ENCODE measurements around the gene TNFAIP6.
A peak's percentile ranks its signal among the peaks of the same experiment; 100 is the strongest.
"Not testable (repeated sequence)": the region's sequence is repeated elsewhere in the genome, so short reads cannot be mapped to it uniquely, and the experiment has no call there.

Gene TNFAIP6

GRCh38 chr2:151338115-151338514, 19.3 kb upstream of the TNFAIP6 start:
- H3K4me1 ChIP-seq (ENCODE audit: control insufficient read depth, insufficient read depth, low read length), result peaks cover 35% of the 10 kb centered on the region
- H3K4me3 ChIP-seq (ENCODE audit: low read depth, low read length), result no peak overlapping the region
- H3K9me3 ChIP-seq (ENCODE audit: control insufficient read depth, insufficient read depth, low read length), result peaks cover 3% of the 10 kb centered on the region; the same call in 1 of the 2 replicates
- H3K27ac ChIP-seq (ENCODE audit: low read depth, low read length), result no peak overlapping the region
- no peaks in the 10 kb centered on the region for H3K36me3 ChIP-seq (ENCODE audit: control insufficient read depth, insufficient read depth, low read length)
- H3K27me3 ChIP-seq (ENCODE audit: control insufficient read depth, insufficient read depth, low read length), result no peaks in the 10 kb centered on the region
- no peak overlapping the region for H3K9ac ChIP-seq (ENCODE audit: low read depth, low read length)

GRCh38 chr2:151343073-151343472, 14.3 kb upstream of the TNFAIP6 start:
- no peak overlapping the region for H3K4me3 ChIP-seq (ENCODE audit: low read depth, low read length)
- peaks cover 3% of the 10 kb centered on the region; the same call in 1 of the 2 replicates for H3K9me3 ChIP-seq (ENCODE audit: control insufficient read depth, insufficient read depth, low read length)
- H3K27ac ChIP-seq (ENCODE audit: low read depth, low read length), result no peak overlapping the region
- no peaks in the 10 kb centered on the region for H3K36me3 ChIP-seq (ENCODE audit: control insufficient read depth, insufficient read depth, low read length)
- no peak overlapping the region for H3K9ac ChIP-seq (ENCODE audit: low read depth, low read length)
- H3K4me1 ChIP-seq (ENCODE audit: control insufficient read depth, insufficient read depth, low read length), result peaks cover 21% of the 10 kb centered on the region
- no peaks in the 10 kb centered on the region for H3K27me3 ChIP-seq (ENCODE audit: control insufficient read depth, insufficient read depth, low read length)

DNA sequence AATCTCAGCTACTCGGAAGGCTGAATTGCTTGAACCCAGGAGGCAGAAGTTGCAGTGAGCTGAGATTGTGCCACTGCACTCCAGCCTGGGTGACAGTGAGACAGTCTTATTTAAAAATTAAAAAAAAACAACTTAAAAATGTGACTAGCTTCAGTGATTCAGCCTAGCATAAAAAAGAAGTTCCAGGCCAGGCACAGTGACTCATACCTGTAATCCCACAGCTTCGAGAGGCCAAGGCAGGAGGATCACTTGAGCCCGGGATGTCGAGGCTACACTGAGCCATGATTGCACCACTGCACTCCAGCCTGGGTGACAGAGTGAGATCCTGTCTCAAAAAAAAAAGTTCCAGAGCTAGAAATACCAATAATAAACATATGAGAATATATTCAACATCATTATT, 13.2 kb upstream of the TNFAIP6 start:
- not testable (repeated sequence) for H3K27ac ChIP-seq (ENCODE audit: low read depth, low read length); H3K27me3 ChIP-seq (ENCODE audit: control insufficient read depth, insufficient read depth, low read length); H3K9ac ChIP-seq (ENCODE audit: low read depth, low read length); H3K9me3 ChIP-seq (ENCODE audit: control insufficient read depth, insufficient read depth, low read length); H3K36me3 ChIP-seq (ENCODE audit: control insufficient read depth, insufficient read depth, low read length); H3K4me3 ChIP-seq (ENCODE audit: low read depth, low read length)
- peaks cover 12% of the 10 kb centered on the region for H3K4me1 ChIP-seq (ENCODE audit: control insufficient read depth, insufficient read depth, low read length)

- no peaks in the 10 kb centered on the region for H3K36me3 ChIP-seq (ENCODE audit: control insufficient read depth, insufficient read depth, low read length)
- H3K27ac ChIP-seq (ENCODE audit: low read depth, low read length), result no peak overlapping the region
- peaks cover 5% of the 10 kb centered on the region for H3K4me1 ChIP-seq (ENCODE audit: control insufficient read depth, insufficient read depth, low read length)
- no peak overlapping the region for H3K4me3 ChIP-seq (ENCODE audit: low read depth, low read length)
- no peaks in the 10 kb centered on the region for H3K27me3 ChIP-seq (ENCODE audit: control insufficient read depth, insufficient read depth, low read length)
- peaks cover 3% of the 10 kb centered on the region; the same call in 1 of the 2 replicates for H3K9me3 ChIP-seq (ENCODE audit: control insufficient read depth, insufficient read depth, low read length)
- H3K9ac ChIP-seq (ENCODE audit: low read depth, low read length), result no peak overlapping the region
Observed at GRCh38 chr2:151344906-151345305, 12.5 kb upstream of the TNFAIP6 start.

DNA sequence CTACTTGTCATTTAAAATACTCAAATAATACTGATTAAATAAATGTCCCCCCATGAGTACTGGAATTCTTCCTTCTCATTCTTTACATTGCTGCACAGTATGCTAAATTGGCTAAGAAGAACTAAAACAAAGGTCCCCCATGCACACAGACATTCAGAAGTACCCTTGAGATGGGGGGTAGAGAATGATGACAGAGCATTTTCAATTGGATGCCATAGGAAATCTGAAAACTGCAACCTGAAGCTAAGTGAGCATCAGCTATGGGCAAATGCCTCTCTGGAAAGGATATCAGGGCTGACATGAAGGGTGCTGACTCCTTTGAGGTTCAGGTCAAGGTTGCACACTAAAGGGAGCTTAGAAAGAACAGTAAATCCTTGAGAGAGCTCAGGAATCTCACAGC, 10.1 kb upstream of the TNFAIP6 start:
- no peak overlapping the region for H3K4me3 ChIP-seq (ENCODE audit: low read depth, low read length)
- H3K27ac ChIP-seq (ENCODE audit: low read depth, low read length), result no peak overlapping the region
- H3K4me1 ChIP-seq (ENCODE audit: control insufficient read depth, insufficient read depth, low read length), result 0 out of 2 replicates have a peak, but pooled peaks cover 4% of the 10 kb centered on the region
- no peak overlapping the region for H3K9ac ChIP-seq (ENCODE audit: low read depth, low read length)
- no peaks in the 10 kb centered on the region for H3K36me3 ChIP-seq (ENCODE audit: control insufficient read depth, insufficient read depth, low read length)
- no peaks in the 10 kb centered on the region for H3K27me3 ChIP-seq (ENCODE audit: control insufficient read depth, insufficient read depth, low read length)
- no peaks in the 10 kb centered on the region for H3K9me3 ChIP-seq (ENCODE audit: control insufficient read depth, insufficient read depth, low read length)

DNA sequence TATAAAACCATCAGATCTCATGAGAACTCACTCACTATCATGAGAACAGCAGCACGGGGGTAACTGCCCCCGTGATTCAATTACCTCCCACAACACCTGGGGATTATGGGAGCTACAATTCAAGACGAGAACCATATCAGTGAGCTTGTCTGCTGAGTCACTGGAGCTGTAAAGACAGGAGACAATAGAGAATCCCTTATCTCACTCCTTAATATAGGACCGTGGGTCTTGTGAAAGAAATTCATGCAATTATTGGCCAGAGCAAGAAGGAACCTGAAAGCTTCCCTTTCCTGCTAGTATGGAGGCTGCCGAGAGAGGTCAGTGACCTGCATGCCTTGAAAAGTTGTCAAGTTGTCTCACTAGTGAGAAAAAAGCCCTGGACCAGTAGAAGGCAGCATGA, 9.5 kb upstream of the TNFAIP6 start:
- Histone ChIP-seq H3K4me1 (ENCODE audit: control insufficient read depth, insufficient read depth, low read length) (0 out of 2 replicates have a peak, but pooled peaks cover 4% of the 10 kb centered on the region), H3K9me3 (ENCODE audit: control insufficient read depth, insufficient read depth, low read length) (no peaks in the 10 kb centered on the region), H3K4me3 (ENCODE audit: low read depth, low read length) (no peak overlapping the region), H3K9ac (ENCODE audit: low read depth, low read length) (no peak overlapping the region), H3K27me3 (ENCODE audit: control insufficient read depth, insufficient read depth, low read length) (no peaks in the 10 kb centered on the region), H3K27ac (ENCODE audit: low read depth, low read length) (no peak overlapping the region), H3K36me3 (ENCODE audit: control insufficient read depth, insufficient read depth, low read length) (no peaks in the 10 kb centered on the region)

GRCh38 chr2:151350579-151351195, 6.7 kb upstream of the TNFAIP6 start:
- peaks cover 8% of the 10 kb centered on the region for H3K4me1 ChIP-seq (ENCODE audit: control insufficient read depth, insufficient read depth, low read length)
- H3K4me3 ChIP-seq (ENCODE audit: low read depth, low read length), result no peak overlapping the region
- no peaks in the 10 kb centered on the region for H3K36me3 ChIP-seq (ENCODE audit: control insufficient read depth, insufficient read depth, low read length)

DNA sequence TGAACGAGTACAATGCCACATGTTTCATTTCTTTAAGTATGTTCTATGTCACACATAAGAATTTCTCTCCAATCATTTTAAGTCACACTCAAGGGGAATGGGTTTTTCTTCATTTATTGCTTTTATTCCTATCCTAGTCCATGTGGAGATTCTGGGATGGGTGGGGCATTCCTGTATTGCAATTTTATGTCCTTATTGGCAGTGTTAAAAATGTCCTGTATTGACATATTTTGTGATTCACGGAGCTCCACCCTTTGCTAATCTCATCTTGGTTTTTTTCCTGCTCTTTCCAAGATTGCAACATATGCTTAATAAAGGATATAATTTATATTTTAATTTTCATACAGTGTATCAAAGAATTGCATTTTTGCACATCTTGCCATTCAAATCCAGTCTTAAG, 3.4 kb upstream of the TNFAIP6 start:
- Histone ChIP-seq H3K27me3 (ENCODE audit: control insufficient read depth, insufficient read depth, low read length) (no peaks in the 10 kb centered on the region), H3K4me1 (ENCODE audit: control insufficient read depth, insufficient read depth, low read length) (peaks cover 31% of the 10 kb centered on the region), H3K4me3 (ENCODE audit: low read depth, low read length) (no peak overlapping the region), H3K27ac (ENCODE audit: low read depth, low read length) (no peak overlapping the region), H3K36me3 (ENCODE audit: control insufficient read depth, insufficient read depth, low read length) (no peaks in the 10 kb centered on the region), H3K9ac (ENCODE audit: low read depth, low read length) (no peak overlapping the region), H3K9me3 (ENCODE audit: control insufficient read depth, insufficient read depth, low read length) (no peaks in the 10 kb centered on the region)

More at GRCh38 chr2:151350579-151351195, 6.7 kb upstream of the TNFAIP6 start:
- H3K9me3 ChIP-seq (ENCODE audit: control insufficient read depth, insufficient read depth, low read length), result no peaks in the 10 kb centered on the region
- H3K9ac ChIP-seq (ENCODE audit: low read depth, low read length), result no peak overlapping the region
- H3K27ac ChIP-seq (ENCODE audit: low read depth, low read length), result no peak overlapping the region
- no peaks in the 10 kb centered on the region for H3K27me3 ChIP-seq (ENCODE audit: control insufficient read depth, insufficient read depth, low read length)

GRCh38 chr2:151354807-151355206, 2.6 kb upstream of the TNFAIP6 start:
- Histone ChIP-seq H3K27ac (ENCODE audit: low read depth, low read length) (no peak overlapping the region), H3K9me3 (ENCODE audit: control insufficient read depth, insufficient read depth, low read length) (no peaks in the 10 kb centered on the region), H3K4me3 (ENCODE audit: low read depth, low read length) (no peak overlapping the region), H3K4me1 (ENCODE audit: control insufficient read depth, insufficient read depth, low read length) (peaks cover 33% of the 10 kb centered on the region), H3K27me3 (ENCODE audit: control insufficient read depth, insufficient read depth, low read length) (no peaks in the 10 kb centered on the region), H3K9ac (ENCODE audit: low read depth, low read length) (no peak overlapping the region), H3K36me3 (ENCODE audit: control insufficient read depth, insufficient read depth, low read length) (no peaks in the 10 kb centered on the region)

- H3K9me3 ChIP-seq (ENCODE audit: control insufficient read depth, insufficient read depth, low read length), result no peaks in the 10 kb centered on the region
- H3K9ac ChIP-seq (ENCODE audit: low read depth, low read length), result peak overlapping the region; percentile 14; the same call in 1 of the 2 replicates
- H3K4me1 ChIP-seq (ENCODE audit: control insufficient read depth, insufficient read depth, low read length), result peaks cover 33% of the 10 kb centered on the region
- peak overlapping the region; percentile 34 for H3K27ac ChIP-seq (ENCODE audit: low read depth, low read length)
- peak overlapping the region; percentile 39 for H3K4me3 ChIP-seq (ENCODE audit: low read depth, low read length)
- no peaks in the 10 kb centered on the region for H3K27me3 ChIP-seq (ENCODE audit: control insufficient read depth, insufficient read depth, low read length)
- H3K36me3 ChIP-seq (ENCODE audit: control insufficient read depth, insufficient read depth, low read length), result no peaks in the 10 kb centered on the region
Observed at GRCh38 chr2:151358166-151358970, 976 bp downstream of the TNFAIP6 start.

GRCh38 chr2:151359768-151360461, 2.5 kb downstream of the TNFAIP6 start:
- Histone ChIP-seq H3K4me1 (ENCODE audit: control insufficient read depth, insufficient read depth, low read length) (peaks cover 33% of the 10 kb centered on the region), H3K36me3 (ENCODE audit: control insufficient read depth, insufficient read depth, low read length) (no peaks in the 10 kb centered on the region), H3K9ac (ENCODE audit: low read depth, low read length) (no peak overlapping the region), H3K27ac (ENCODE audit: low read depth, low read length) (no peak overlapping the region), H3K4me3 (ENCODE audit: low read depth, low read length) (no peak overlapping the region), H3K9me3 (ENCODE audit: control insufficient read depth, insufficient read depth, low read length) (no peaks in the 10 kb centered on the region), H3K27me3 (ENCODE audit: control insufficient read depth, insufficient read depth, low read length) (no peaks in the 10 kb centered on the region)
